Astrocyte (in vitro differentiated cells and primary cell): Measurements from ENCODE around the gene PLD1. TPM values are rescaled to one million over a fixed set of nuclear protein-coding genes. Genes with fewer than 3 reads are reported as not detected.

Experiments used
- DNase-seq: peaks from one replicate; pipeline ENCODE4 v3.0.0-alpha.2; 2010; ENCODE audit warnings: low read depth
- FAIRE-seq: peaks from 2 replicates; lab custom pipeline; 2011; peaks lifted over from hg19 to GRCh38; lab: Jason Lieb, UNC
- H2AFZ ChIP-seq: 2 replicates; pipeline ENCODE4 v1.6.0; 2012; ENCODE audit warnings: low read depth, low read length, inconsistent platforms
- H3K27ac ChIP-seq: 2 replicates; pipeline ENCODE4 v1.5.1; 2011; ENCODE audit warnings: low read depth, low read length, inconsistent platforms
- H3K27me3 ChIP-seq: 2 replicates; pipeline ENCODE4 v1.6.0; 2011; ENCODE audit warnings: low read length, inconsistent platforms; ENCODE audit not compliant: insufficient read depth
- H3K36me3 ChIP-seq: 2 replicates; pipeline ENCODE4 v1.5.1; 2011; ENCODE audit warnings: low read length, inconsistent platforms; ENCODE audit not compliant: insufficient read depth
- H3K4me1 ChIP-seq: 2 replicates; pipeline ENCODE4 v1.5.1; 2011; ENCODE audit warnings: low read length, inconsistent platforms; ENCODE audit not compliant: insufficient read depth
- H3K4me2 ChIP-seq: 2 replicates; pipeline ENCODE4 v1.6.0; 2012; ENCODE audit warnings: low read length, inconsistent platforms
- H3K4me3 ChIP-seq: 2 replicates; pipeline ENCODE4 v1.5.1; 2011; ENCODE audit warnings: low read depth, mild to moderate bottlenecking, low read length, inconsistent platforms; ENCODE audit not compliant: insufficient read depth
- H3K79me2 ChIP-seq: 2 replicates; pipeline ENCODE4 v1.6.0; 2012; ENCODE audit warnings: mild to moderate bottlenecking, low read length, inconsistent platforms; ENCODE audit not compliant: insufficient read depth
- H3K9ac ChIP-seq: 2 replicates; pipeline ENCODE4 v1.6.0; 2012; ENCODE audit warnings: mild to moderate bottlenecking, low read length, inconsistent platforms
- H3K9me3 ChIP-seq: 2 replicates; pipeline ENCODE4 v1.5.1; 2012; ENCODE audit warnings: low read depth, mild to moderate bottlenecking, low read length, inconsistent platforms; ENCODE audit not compliant: insufficient read depth
- H4K20me1 ChIP-seq: 2 replicates; pipeline ENCODE4 v1.6.0; 2012; ENCODE audit warnings: low read length, inconsistent platforms; ENCODE audit not compliant: insufficient read depth
- H3K27ac Mint-ChIP-seq: one replicate; pipeline ENCODE4 v1.8.0; 2021; ENCODE audit warnings: mild to moderate bottlenecking, mixed read lengths; ENCODE audit not compliant: unreplicated experiment
- H3K27me3 Mint-ChIP-seq: one replicate; pipeline ENCODE4 v1.8.0; 2021; ENCODE audit warnings: low read depth, mixed read lengths; ENCODE audit not compliant: unreplicated experiment
- H3K36me3 Mint-ChIP-seq: one replicate; pipeline ENCODE4 v1.8.0; 2021; ENCODE audit warnings: low read depth, mixed read lengths; ENCODE audit not compliant: unreplicated experiment
- H3K4me1 Mint-ChIP-seq: one replicate; pipeline ENCODE4 v1.8.0; 2021; ENCODE audit warnings: low read depth, mixed read lengths; ENCODE audit not compliant: unreplicated experiment
- H3K4me3 Mint-ChIP-seq: one replicate; pipeline ENCODE4 v1.8.0; 2021; ENCODE audit warnings: mild to moderate bottlenecking, moderate library complexity, mixed read lengths; ENCODE audit not compliant: unreplicated experiment
- H3K9me3 Mint-ChIP-seq: one replicate; pipeline ENCODE4 v1.8.0; 2021; ENCODE audit warnings: mild to moderate bottlenecking, mixed read lengths; ENCODE audit not compliant: unreplicated experiment
- CTCF ChIP-seq: IDR thresholded peaks from 2 replicates; pipeline ENCODE4 v1.5.1; 2011; ENCODE audit warnings: low read depth, mild to moderate bottlenecking, inconsistent platforms, low read length, moderate library complexity; ENCODE audit not compliant: insufficient read depth
- EZH2 ChIP-seq: IDR thresholded peaks from 2 replicates; pipeline ENCODE4 v1.6.1; 2012; ENCODE audit warnings: mild to moderate bottlenecking, low read length, inconsistent platforms; ENCODE audit not compliant: insufficient read depth
- total RNA-seq: library from RNA; stranded (reverse); gene quantifications from 2 replicates; pipeline ENCODE4 v1.2.1, GENCODE V29; 2021

The PLD1 gene
- total RNA-seq, 1 donor from 2014 or later: 21.5 TPM

GRCh38 chr3:171644681-171645080 lies 165.6 kb downstream of the PLD1 start:
- H3K4me3 Mint-ChIP-seq: no peak overlapping the region
- H3K9ac ChIP-seq: no peak overlapping the region
- no peaks in the 10 kb centered on the region for H3K9me3 Mint-ChIP-seq
- no peaks in the 10 kb centered on the region for H3K79me2 ChIP-seq
- no peak overlapping the region for H2AFZ ChIP-seq
- H3K36me3 ChIP-seq: no peaks in the 10 kb centered on the region
- H3K4me1 Mint-ChIP-seq: peaks cover 9% of the 10 kb centered on the region
- H4K20me1 ChIP-seq: no peaks in the 10 kb centered on the region
- no peaks in the 10 kb centered on the region for H3K36me3 Mint-ChIP-seq
- no peak for FAIRE-seq
- H3K27ac Mint-ChIP-seq: no peak overlapping the region
- no peaks in the 10 kb centered on the region for H3K27me3 ChIP-seq
- no peak for DNase-seq
- H3K4me2 ChIP-seq: no peak overlapping the region
- H3K27ac ChIP-seq: no peak overlapping the region
- no peaks in the 10 kb centered on the region for H3K27me3 Mint-ChIP-seq
- peaks cover 7% of the 10 kb centered on the region for H3K4me1 ChIP-seq
- H3K9me3 ChIP-seq: no peaks in the 10 kb centered on the region
- H3K4me3 ChIP-seq: no peak overlapping the region
- TF ChIP-seq EZH2 (no peak), CTCF (no peak)

GRCh38 chr3:171643681-171644080 lies 166.6 kb downstream of the PLD1 start:
- no peak for FAIRE-seq
- Histone ChIP-seq H3K4me3 (no peak overlapping the region), H3K4me2 (no peak overlapping the region), H4K20me1 (no peaks in the 10 kb centered on the region), H3K4me1 (peaks cover 7% of the 10 kb centered on the region), H3K27me3 (no peaks in the 10 kb centered on the region), H3K9ac (no peak overlapping the region), H3K9me3 (no peaks in the 10 kb centered on the region), H3K36me3 (no peaks in the 10 kb centered on the region), H3K79me2 (no peaks in the 10 kb centered on the region), H2AFZ (no peak overlapping the region), H3K27ac (no peak overlapping the region)
- TF ChIP-seq EZH2: no peak
- TF ChIP-seq CTCF: no peak
- no peaks in the 10 kb centered on the region for H3K27me3 Mint-ChIP-seq
- peaks cover 9% of the 10 kb centered on the region for H3K4me1 Mint-ChIP-seq
- H3K27ac Mint-ChIP-seq: no peak overlapping the region
- no peak for DNase-seq
- H3K9me3 Mint-ChIP-seq: no peaks in the 10 kb centered on the region
- H3K4me3 Mint-ChIP-seq: no peak overlapping the region
- H3K36me3 Mint-ChIP-seq: no peaks in the 10 kb centered on the region

- H3K9me3 ChIP-seq: no peaks in the 10 kb centered on the region
- Mint-ChIP-seq H3K27me3 (no peaks in the 10 kb centered on the region), H3K36me3 (no peaks in the 10 kb centered on the region), H3K27ac (no peak overlapping the region), H3K9me3 (no peaks in the 10 kb centered on the region), H3K4me3 (no peak overlapping the region), H3K4me1 (peaks cover 9% of the 10 kb centered on the region)
- H3K4me3 ChIP-seq: no peak overlapping the region
- no peaks in the 10 kb centered on the region for H4K20me1 ChIP-seq
- H3K9ac ChIP-seq: no peak overlapping the region
- FAIRE-seq: no peak
- no peaks in the 10 kb centered on the region for H3K79me2 ChIP-seq
- no peak overlapping the region for H2AFZ ChIP-seq
- H3K4me2 ChIP-seq: no peak overlapping the region
- no peaks in the 10 kb centered on the region for H3K36me3 ChIP-seq
- H3K27ac ChIP-seq: no peak overlapping the region
- H3K27me3 ChIP-seq: no peaks in the 10 kb centered on the region
- no peak for DNase-seq
- TF ChIP-seq CTCF (no peak), EZH2 (no peak)
- H3K4me1 ChIP-seq: peaks cover 7% of the 10 kb centered on the region
Observed at GRCh38 chr3:171643033-171643432, 167.2 kb downstream of the PLD1 start.
